Measurements from ENCODE around the gene NXPE3.

GRCh38 chr3:101780661-101781060 is 1.6 kb downstream of the NXPE3 start:
- TF ChIP-seq POLR2A (IDR thresholded peaks at IDR 0.05; ENCODE audit: low read depth, low read length) (no peak), POLR2AphosphoS5 (IDR thresholded peaks at IDR 0.05; ENCODE audit: low read depth, low read length) (no peak)
